Measurements from ENCODE around the gene CIDEB.

The CIDEB gene

DNA sequence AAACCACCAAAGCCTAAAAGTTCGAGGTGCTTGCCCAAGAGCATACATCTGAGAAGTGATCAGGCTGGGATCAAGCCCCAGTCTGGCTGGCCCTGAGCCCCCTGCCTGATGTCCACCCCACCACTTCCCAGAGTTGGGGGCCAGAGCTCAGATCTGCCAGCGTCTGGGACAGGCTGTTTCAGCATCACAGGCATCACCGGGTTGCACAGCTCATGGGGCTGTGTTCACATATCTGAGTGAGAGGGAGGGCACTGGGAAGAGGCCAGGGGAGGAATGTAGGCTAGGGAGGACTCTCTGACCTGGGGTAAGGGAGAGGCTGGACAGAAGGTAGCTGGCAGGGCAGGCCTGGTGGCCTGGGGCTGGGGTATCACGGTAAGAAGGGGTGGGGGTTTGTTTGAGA lies 50.8 kb downstream of the CIDEB start:
- no peak for DNase-seq (ENCODE audit: low read depth)
- TF ChIP-seq, protein P1, sequence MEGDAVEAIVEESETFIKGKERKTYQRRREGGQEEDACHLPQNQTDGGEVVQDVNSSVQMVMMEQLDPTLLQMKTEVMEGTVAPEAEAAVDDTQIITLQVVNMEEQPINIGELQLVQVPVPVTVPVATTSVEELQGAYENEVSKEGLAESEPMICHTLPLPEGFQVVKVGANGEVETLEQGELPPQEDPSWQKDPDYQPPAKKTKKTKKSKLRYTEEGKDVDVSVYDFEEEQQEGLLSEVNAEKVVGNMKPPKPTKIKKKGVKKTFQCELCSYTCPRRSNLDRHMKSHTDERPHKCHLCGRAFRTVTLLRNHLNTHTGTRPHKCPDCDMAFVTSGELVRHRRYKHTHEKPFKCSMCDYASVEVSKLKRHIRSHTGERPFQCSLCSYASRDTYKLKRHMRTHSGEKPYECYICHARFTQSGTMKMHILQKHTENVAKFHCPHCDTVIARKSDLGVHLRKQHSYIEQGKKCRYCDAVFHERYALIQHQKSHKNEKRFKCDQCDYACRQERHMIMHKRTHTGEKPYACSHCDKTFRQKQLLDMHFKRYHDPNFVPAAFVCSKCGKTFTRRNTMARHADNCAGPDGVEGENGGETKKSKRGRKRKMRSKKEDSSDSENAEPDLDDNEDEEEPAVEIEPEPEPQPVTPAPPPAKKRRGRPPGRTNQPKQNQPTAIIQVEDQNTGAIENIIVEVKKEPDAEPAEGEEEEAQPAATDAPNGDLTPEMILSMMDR (IDR thresholded peaks at IDR 0.05; ENCODE audit: control insufficient read depth, insufficient read depth, low read depth, low read length, missing control alignments), result no peak
- H3K4me3 ChIP-seq (ENCODE audit: control insufficient read depth, low read depth, low read length), result no peak overlapping the region

DNA sequence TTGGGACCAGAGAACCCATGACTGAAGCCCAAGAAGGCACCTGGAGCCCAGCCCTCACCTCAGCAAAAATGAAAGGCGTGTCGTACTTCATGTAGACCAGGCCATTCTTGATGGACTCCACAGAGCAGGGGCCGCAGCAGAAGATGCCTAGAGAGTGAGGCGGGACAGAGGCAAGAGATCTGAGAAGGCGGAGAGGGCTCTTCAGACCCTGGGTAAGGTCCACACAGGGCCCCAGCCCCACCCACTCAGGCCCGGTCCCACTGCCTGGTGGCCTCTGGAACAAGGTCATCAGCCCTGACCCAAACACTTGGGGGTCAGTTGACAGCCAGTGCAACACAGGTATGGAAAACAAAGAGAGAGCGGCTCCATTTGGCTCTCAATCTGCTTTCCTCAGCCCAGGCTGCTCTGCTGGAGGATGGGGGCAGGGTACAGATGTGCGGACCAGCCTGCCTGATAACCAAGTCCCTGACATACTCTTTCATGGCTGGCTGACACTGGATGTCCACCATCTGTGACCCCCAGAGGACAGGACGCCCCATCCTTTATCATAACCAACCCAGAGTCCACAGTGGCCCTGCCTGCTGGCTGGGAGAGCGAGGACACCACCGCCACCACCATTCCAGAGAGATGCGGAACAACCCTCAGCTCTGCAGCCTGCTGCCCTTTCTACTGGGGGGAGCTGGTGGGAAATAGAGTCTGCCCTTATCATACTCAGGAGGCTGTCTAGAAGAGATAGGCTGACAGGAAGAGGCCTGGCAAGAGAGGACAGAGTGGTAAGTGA lies 51.7 kb downstream of the CIDEB start:
- TF ChIP-seq, protein P1 (IDR thresholded peaks at IDR 0.05; ENCODE audit: control insufficient read depth, insufficient read depth, low read depth, low read length, missing control alignments), result no peak
- H3K4me3 ChIP-seq (ENCODE audit: control insufficient read depth, low read depth, low read length), result no peak overlapping the region
- DNase-seq (ENCODE audit: low read depth), result no peak

DNA sequence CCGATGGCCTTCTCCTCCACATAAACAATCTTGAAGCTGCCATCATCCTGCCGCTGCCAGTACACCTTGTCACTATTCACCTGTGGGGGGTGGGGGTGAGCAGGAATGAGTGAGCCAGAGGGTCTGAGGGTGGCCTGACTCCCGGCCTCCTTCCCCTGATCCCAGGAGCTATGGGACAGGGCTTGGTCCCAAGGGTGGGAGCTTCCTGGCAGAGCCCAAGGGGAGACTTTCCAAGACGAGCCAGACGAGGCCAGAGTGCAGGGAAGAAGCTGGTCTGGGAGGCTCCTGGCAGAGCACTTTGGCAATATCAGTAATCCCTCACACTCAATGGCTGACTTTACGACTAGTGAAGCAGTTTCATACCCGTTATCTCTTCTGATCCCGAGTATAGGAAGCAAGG lies 52.3 kb downstream of the CIDEB start:
- TF ChIP-seq, protein P1 (IDR thresholded peaks at IDR 0.05; ENCODE audit: control insufficient read depth, insufficient read depth, low read depth, low read length, missing control alignments), result no peak
- DNase-seq (ENCODE audit: low read depth), result no peak
- no peak overlapping the region for H3K4me3 ChIP-seq (ENCODE audit: control insufficient read depth, low read depth, low read length)
